Astrocyte (in vitro differentiated cells and primary cell): Measurements from ENCODE around the gene DCLK2. TPM values are rescaled to one million over a fixed set of nuclear protein-coding genes. Genes with fewer than 3 reads are reported as not detected.

Experiments
- DNase-seq: peaks from one replicate; pipeline ENCODE4 v3.0.0-alpha.2; 2010; ENCODE audit warnings: low read depth
- FAIRE-seq: peaks from 2 replicates; lab custom pipeline; 2011; peaks lifted over from hg19 to GRCh38; lab: Jason Lieb, UNC
- H2AFZ ChIP-seq: 2 replicates; pipeline ENCODE4 v1.6.0; 2012; ENCODE audit warnings: low read depth, low read length, inconsistent platforms
- H3K27ac ChIP-seq: 2 replicates; pipeline ENCODE4 v1.5.1; 2011; ENCODE audit warnings: low read depth, low read length, inconsistent platforms
- H3K27me3 ChIP-seq: 2 replicates; pipeline ENCODE4 v1.6.0; 2011; ENCODE audit warnings: low read length, inconsistent platforms; ENCODE audit not compliant: insufficient read depth
- H3K36me3 ChIP-seq: 2 replicates; pipeline ENCODE4 v1.5.1; 2011; ENCODE audit warnings: low read length, inconsistent platforms; ENCODE audit not compliant: insufficient read depth
- H3K4me1 ChIP-seq: 2 replicates; pipeline ENCODE4 v1.5.1; 2011; ENCODE audit warnings: low read length, inconsistent platforms; ENCODE audit not compliant: insufficient read depth
- H3K4me2 ChIP-seq: 2 replicates; pipeline ENCODE4 v1.6.0; 2012; ENCODE audit warnings: low read length, inconsistent platforms
- H3K4me3 ChIP-seq: 2 replicates; pipeline ENCODE4 v1.5.1; 2011; ENCODE audit warnings: low read depth, mild to moderate bottlenecking, low read length, inconsistent platforms; ENCODE audit not compliant: insufficient read depth
- H3K79me2 ChIP-seq: 2 replicates; pipeline ENCODE4 v1.6.0; 2012; ENCODE audit warnings: mild to moderate bottlenecking, low read length, inconsistent platforms; ENCODE audit not compliant: insufficient read depth
- H3K9ac ChIP-seq: 2 replicates; pipeline ENCODE4 v1.6.0; 2012; ENCODE audit warnings: mild to moderate bottlenecking, low read length, inconsistent platforms
- H3K9me3 ChIP-seq: 2 replicates; pipeline ENCODE4 v1.5.1; 2012; ENCODE audit warnings: low read depth, mild to moderate bottlenecking, low read length, inconsistent platforms; ENCODE audit not compliant: insufficient read depth
- H4K20me1 ChIP-seq: 2 replicates; pipeline ENCODE4 v1.6.0; 2012; ENCODE audit warnings: low read length, inconsistent platforms; ENCODE audit not compliant: insufficient read depth
- H3K27ac Mint-ChIP-seq: one replicate; pipeline ENCODE4 v1.8.0; 2021; ENCODE audit warnings: mild to moderate bottlenecking, mixed read lengths; ENCODE audit not compliant: unreplicated experiment
- H3K27me3 Mint-ChIP-seq: one replicate; pipeline ENCODE4 v1.8.0; 2021; ENCODE audit warnings: low read depth, mixed read lengths; ENCODE audit not compliant: unreplicated experiment
- H3K36me3 Mint-ChIP-seq: one replicate; pipeline ENCODE4 v1.8.0; 2021; ENCODE audit warnings: low read depth, mixed read lengths; ENCODE audit not compliant: unreplicated experiment
- H3K4me1 Mint-ChIP-seq: one replicate; pipeline ENCODE4 v1.8.0; 2021; ENCODE audit warnings: low read depth, mixed read lengths; ENCODE audit not compliant: unreplicated experiment
- H3K4me3 Mint-ChIP-seq: one replicate; pipeline ENCODE4 v1.8.0; 2021; ENCODE audit warnings: mild to moderate bottlenecking, moderate library complexity, mixed read lengths; ENCODE audit not compliant: unreplicated experiment
- H3K9me3 Mint-ChIP-seq: one replicate; pipeline ENCODE4 v1.8.0; 2021; ENCODE audit warnings: mild to moderate bottlenecking, mixed read lengths; ENCODE audit not compliant: unreplicated experiment
- CTCF ChIP-seq: IDR thresholded peaks from 2 replicates; pipeline ENCODE4 v1.5.1; 2011; ENCODE audit warnings: low read depth, mild to moderate bottlenecking, inconsistent platforms, low read length, moderate library complexity; ENCODE audit not compliant: insufficient read depth
- EZH2 ChIP-seq: IDR thresholded peaks from 2 replicates; pipeline ENCODE4 v1.6.1; 2012; ENCODE audit warnings: mild to moderate bottlenecking, low read length, inconsistent platforms; ENCODE audit not compliant: insufficient read depth
- total RNA-seq: library from RNA; stranded (reverse); gene quantifications from 2 replicates; pipeline ENCODE4 v1.2.1, GENCODE V29; 2021

Gene DCLK2
- total RNA-seq, 1 donor from 2014 or later = 6.2 TPM

- no peak for FAIRE-seq
- peak; percentile 83 for DNase-seq
- Mint-ChIP-seq H3K27me3 (no peaks in the 10 kb centered on the region), H3K36me3 (peaks cover 2% of the 10 kb centered on the region), H3K27ac (no peak overlapping the region), H3K4me1 (peaks cover 26% of the 10 kb centered on the region), H3K9me3 (no peaks in the 10 kb centered on the region), H3K4me3 (no peak overlapping the region)
- Histone ChIP-seq H2AFZ (no peak overlapping the region), H3K27ac (no peak overlapping the region), H4K20me1 (no peaks in the 10 kb centered on the region), H3K4me2 (no peak overlapping the region), H3K36me3 (no peaks in the 10 kb centered on the region), H3K79me2 (no peaks in the 10 kb centered on the region), H3K4me1 (peaks cover 27% of the 10 kb centered on the region), H3K9me3 (no peaks in the 10 kb centered on the region), H3K9ac (no peak overlapping the region), H3K4me3 (no peak overlapping the region), H3K27me3 (no peaks in the 10 kb centered on the region)
- TF ChIP-seq EZH2 (no peak), CTCF (no peak)
Observed at GRCh38 chr4:150139297-150139865, 61.1 kb downstream of the DCLK2 start.

GRCh38 chr4:150140774-150141400 lies 62.6 kb downstream of the DCLK2 start:
- Histone ChIP-seq H3K27me3 (no peaks in the 10 kb centered on the region), H3K9ac (no peak overlapping the region), H3K9me3 (no peaks in the 10 kb centered on the region), H3K4me2 (peak overlapping the region; percentile 78), H3K27ac (peak overlapping the region; percentile 45), H3K4me1 (peaks cover 17% of the 10 kb centered on the region), H3K79me2 (no peaks in the 10 kb centered on the region), H4K20me1 (no peaks in the 10 kb centered on the region), H2AFZ (no peak overlapping the region), H3K36me3 (no peaks in the 10 kb centered on the region), H3K4me3 (peak overlapping the region; percentile 18)
- FAIRE-seq = peak; percentile 93
- peak; percentile 73 for DNase-seq
- peak overlapping the region; percentile 63 for H3K27ac Mint-ChIP-seq
- TF ChIP-seq EZH2 (no peak), CTCF (no peak)
- peaks cover 20% of the 10 kb centered on the region for H3K4me1 Mint-ChIP-seq
- no peak overlapping the region for H3K4me3 Mint-ChIP-seq
- no peaks in the 10 kb centered on the region for H3K27me3 Mint-ChIP-seq
- no peaks in the 10 kb centered on the region for H3K9me3 Mint-ChIP-seq
- no peaks in the 10 kb centered on the region for H3K36me3 Mint-ChIP-seq

- H3K9me3 Mint-ChIP-seq = no peaks in the 10 kb centered on the region
- no peak for TF ChIP-seq CTCF
- no peak for TF ChIP-seq EZH2
- H3K4me1 Mint-ChIP-seq = peaks cover 13% of the 10 kb centered on the region
- no peaks in the 10 kb centered on the region for H3K36me3 ChIP-seq
- no peak overlapping the region for H3K4me3 ChIP-seq
- H3K79me2 ChIP-seq = no peaks in the 10 kb centered on the region
- H2AFZ ChIP-seq = no peak overlapping the region
- FAIRE-seq (no peak), DNase-seq (no peak)
- H3K27ac ChIP-seq = peak overlapping the region; percentile 38
- no peaks in the 10 kb centered on the region for H3K27me3 Mint-ChIP-seq
- H3K27ac Mint-ChIP-seq = no peak overlapping the region
- H3K9me3 ChIP-seq = no peaks in the 10 kb centered on the region
- peak overlapping the region; percentile 78 for H3K4me2 ChIP-seq
- H3K36me3 Mint-ChIP-seq = no peaks in the 10 kb centered on the region
- H3K27me3 ChIP-seq = no peaks in the 10 kb centered on the region
- peaks cover 9% of the 10 kb centered on the region for H3K4me1 ChIP-seq
- H3K9ac ChIP-seq = no peak overlapping the region
- no peak overlapping the region for H3K4me3 Mint-ChIP-seq
- H4K20me1 ChIP-seq = no peaks in the 10 kb centered on the region
Observed at GRCh38 chr4:150141756-150142155, 63.5 kb downstream of the DCLK2 start.
